K562 (cell line): ENCODE data around the gene PILRA.
"Not testable (repeated sequence)": the region's sequence is repeated elsewhere in the genome, so short reads cannot be mapped to it uniquely, and the experiment has no call there.

Experiments
- MYNN ChIP-seq, 2 experiments: sonication (generic); formaldehyde crosslinking in 1 of 2; IDR thresholded peaks; 2 replicates each; pipeline versions ENCODE4 v1.5.0 to v1.6.1; 2016 to 2020; ENCODE audit warnings: antibody characterized with exemption in 1 of 2, missing genetic modification reagents in 1 of 2
- ZNF146 ChIP-seq: IDR thresholded peaks from one replicate; pipeline ENCODE4 v1.6.1; 2018; ENCODE audit warnings: missing compliant biosample characterization; ENCODE audit not compliant: unreplicated experiment

- TF ChIP-seq MYNN (IDR thresholded peaks at IDR 0.05); MYNN (CRISPR knock-in tag; IDR thresholded peaks at IDR 0.05); ZNF146 (CRISPR knock-in tag): not testable (repeated sequence)
Observed at GRCh38 chr7:100381531-100382233, 8.4 kb downstream of the PILRA start.
